EH (cell line): ENCODE measurements around the gene KLK13.

Experiments used
- DNase-seq: peaks from one replicate; pipeline ENCODE4 v3.0.0-alpha.2; 2015; ENCODE audit warnings: low read depth

The KLK13 gene, protein sequence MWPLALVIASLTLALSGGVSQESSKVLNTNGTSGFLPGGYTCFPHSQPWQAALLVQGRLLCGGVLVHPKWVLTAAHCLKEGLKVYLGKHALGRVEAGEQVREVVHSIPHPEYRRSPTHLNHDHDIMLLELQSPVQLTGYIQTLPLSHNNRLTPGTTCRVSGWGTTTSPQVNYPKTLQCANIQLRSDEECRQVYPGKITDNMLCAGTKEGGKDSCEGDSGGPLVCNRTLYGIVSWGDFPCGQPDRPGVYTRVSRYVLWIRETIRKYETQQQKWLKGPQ

DNA sequence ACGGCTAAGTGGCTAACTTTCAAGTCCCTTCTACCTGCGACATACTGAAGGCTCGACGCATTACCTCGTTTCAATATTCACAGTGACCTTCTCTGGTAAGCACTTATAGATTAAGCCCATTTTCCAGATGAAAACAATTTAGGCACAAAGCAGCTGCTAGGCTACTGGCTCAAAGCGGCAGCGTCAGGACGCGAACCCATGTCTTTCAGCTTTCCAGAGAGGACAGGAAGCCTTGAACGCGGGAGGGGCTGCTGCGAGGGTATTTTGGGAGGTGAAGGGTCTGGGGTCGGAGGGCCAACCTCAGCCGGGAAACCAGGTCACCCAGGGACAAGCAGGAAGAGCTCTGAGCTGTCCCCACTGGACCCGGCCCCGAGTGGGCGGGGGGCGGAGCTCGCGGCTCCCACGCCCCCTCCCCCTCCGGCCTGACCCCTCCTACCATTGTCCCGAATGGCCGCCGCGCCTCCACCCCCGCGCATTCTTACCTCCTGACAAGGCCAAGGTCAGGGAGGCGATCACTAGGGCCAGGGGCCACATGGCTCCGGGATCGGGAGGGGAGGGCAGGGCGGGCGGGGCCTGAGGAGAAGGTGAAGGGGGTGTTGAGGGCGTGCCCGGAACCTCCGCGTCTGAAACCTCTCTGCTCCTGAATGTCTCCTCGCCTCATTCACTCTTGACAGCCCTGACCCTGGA is at the start of gene KLK13:
TSS of gene KLK13 (minus strand) at position 559 of the 687 bp plus-strand sequence. CDS start at position 534, 25 bp downstream.
- no peak for DNase-seq

GRCh38 chr19:51114087-51114729 is 49.3 kb upstream of the KLK13 start:
- DNase-seq: no peak

DNA sequence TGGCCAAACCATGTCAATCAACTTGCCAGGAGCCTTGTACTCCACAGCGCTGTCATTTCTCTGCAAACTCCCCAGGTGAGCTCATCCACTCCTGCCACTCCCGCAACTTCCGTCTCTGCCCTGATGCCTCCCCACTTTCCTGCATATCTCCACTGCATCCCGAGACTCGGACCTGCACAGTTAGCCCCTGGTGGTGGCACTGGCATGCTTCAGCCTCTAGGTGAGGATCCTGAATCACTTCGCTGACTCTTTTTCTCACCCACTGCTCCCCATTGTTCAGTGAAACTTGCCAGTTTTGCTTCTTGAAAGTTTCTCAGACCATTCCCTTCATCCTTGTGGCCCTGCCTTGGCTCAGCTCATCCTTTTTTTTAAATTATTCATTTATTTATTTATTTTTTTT is 46.7 kb upstream of the KLK13 start:
- DNase-seq: no peak

DNA sequence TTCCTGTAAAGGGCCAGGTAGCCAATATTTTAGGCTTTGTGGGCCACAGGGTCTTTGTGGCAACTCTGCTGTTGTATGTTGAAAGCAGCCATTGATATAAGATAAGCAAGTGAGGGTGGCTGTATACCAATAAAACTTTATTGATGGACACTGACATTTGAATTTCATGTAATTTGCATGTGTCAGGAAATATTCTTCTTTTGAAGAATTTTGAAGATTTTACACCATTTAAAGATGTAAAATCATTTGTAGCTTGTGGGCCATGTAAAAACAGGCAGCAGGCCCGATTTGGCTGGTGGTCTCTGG is 45.7 kb upstream of the KLK13 start:
- DNase-seq: no peak

DNA sequence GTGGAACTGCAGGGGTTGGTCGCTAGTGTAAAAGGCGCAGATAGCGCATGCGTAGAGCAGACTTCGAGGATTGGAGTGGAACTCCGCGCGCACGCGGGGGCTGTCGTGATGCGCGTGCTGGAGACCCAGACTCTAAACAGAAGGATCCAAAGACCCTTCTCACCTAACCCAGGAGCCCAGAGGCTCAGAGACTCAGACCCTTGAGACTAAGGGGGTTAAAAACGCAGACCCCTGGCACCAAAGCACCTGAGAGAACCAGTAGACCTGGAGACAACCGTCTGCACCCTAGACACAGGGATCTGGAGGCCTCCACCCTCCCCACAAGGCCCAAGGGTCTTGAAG is 43.9 kb upstream of the KLK13 start:
- no peak for DNase-seq

DNA sequence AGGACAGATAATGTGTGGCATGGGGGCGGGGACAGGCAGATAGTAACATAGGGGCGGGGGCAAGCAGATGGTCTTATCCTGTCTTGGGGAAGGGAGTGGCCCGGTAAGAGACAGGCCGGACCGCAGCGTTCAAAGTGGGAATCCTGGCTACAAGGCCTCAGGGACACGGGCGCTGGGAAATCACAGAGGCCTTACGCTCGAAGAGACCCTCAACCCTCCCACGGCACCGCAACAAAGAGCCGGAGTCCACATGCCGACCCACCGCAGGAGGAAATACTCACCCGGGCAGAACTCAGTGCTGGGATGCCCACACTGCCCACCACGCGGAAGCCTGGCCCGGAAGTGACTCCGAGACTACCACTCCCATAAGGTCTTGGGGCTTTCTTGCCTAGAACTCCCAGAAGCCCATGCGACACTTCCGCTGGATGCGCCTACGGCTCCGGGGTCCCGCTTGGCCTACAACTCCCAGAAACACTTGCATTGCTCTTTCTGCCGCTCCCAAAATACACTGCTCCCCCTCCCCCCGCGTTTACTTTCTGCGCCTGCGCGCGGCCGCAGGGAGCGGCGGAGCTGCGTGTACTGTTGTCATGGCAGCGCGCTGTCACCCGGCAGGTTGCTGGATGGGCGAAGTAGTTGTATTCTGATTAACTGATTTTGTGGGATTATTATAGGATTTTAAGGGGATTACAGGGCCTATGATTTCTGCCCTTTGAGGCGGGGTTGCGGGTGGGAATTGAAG is 43.3 kb upstream of the KLK13 start, which contains the start of gene CTU1:
TSS of gene CTU1 (minus strand) at position 344 of the 739 bp plus-strand sequence. CDS start 3,840 bp downstream, outside the sequence.
- peak; percentile 99 for DNase-seq

GRCh38 chr19:51107406-51108065 is 42.6 kb upstream of the KLK13 start:
- DNase-seq: peak; percentile 52

- no peak for DNase-seq
These were observed 39.0 kb upstream of the KLK13 start for GRCh38 chr19:51103926-51104341.

DNA sequence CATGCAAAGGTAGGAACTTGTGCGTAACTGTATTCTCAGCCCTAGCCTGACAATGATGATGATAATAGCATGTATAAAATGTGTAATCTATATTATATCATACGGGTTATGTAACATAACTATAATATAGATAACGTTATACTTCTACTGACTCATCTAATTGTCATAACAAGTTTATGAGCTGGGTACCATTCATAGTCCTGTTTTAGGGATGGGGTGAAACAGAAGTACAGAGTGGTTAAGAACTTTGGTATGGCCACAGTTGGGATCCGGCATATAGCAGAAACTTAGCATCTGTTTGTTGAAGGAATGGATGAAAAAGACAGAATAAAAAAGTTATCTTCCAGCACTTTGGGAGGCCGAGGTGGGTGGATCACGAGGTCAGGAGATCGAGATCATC is 38.1 kb upstream of the KLK13 start:
- no peak for DNase-seq

DNA sequence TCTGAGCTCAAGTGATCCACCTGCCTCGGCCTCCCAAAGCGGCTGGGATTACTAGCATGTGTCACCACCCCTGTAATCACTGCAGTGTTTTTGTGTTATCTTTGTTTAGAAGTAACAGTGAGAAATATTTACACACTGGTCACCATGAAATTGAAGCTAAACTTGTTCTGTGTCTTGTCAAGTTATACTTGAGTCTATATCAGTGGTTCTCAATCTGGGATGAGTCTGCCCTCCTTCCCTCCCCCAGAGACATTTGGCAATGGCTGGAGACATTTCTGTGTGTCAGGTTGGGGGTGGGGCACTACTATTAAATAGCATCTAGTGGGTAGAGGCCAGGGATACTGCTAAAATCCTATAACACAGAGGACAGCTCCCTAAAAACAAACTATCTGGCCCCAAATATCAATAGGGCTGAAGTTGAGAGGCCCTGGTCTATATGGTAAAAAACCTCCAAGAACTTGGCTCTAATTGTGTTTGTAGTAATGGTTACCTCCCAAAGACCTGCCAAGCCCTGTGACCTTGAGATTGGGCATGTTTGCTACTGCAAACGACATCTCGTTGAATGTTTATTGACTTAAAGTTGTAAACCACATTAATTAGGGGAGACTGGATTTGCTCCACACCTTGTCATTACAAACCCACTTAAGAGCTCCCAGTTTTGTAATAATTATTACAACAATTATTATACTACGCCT is 36.4 kb upstream of the KLK13 start:
- DNase-seq: peak; percentile 16

DNA sequence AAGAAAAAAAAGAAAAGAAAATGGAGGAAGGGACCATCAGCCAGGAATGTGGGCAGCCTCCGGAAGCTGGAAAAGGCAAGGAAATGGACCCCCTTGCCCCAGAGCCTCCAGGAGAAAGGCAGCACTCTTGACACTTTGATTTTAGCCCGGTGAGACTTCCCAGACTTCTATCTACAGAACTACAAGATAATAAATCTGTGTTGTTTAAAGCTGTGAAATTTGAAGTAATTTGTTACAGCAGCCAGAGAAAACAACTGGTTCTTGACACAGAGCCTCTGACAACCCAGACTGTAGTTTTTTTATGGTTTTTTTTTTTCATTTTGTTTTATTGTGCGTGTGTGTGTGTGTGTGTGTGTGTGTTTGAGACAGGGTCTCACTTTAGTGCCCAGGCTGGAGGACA is 35.7 kb upstream of the KLK13 start:
- DNase-seq: no peak

DNA sequence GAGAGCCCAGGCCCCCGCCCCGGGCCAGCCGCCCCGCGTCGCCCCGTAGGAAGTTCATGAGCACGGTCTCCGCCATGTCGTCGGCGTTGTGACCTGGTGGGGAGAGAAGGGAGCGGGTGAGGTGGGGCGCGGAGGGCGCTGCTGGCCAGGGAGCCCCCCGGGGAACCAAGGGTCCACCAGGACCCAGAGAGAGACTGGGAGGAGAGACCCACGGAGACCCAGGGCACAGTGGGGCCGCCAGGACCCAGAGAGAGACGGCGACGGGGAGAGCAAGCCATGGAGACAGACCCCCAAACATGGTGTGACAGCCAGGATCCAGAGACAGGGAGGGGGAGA is 34.1 kb upstream of the KLK13 start:
- no peak for DNase-seq

DNA sequence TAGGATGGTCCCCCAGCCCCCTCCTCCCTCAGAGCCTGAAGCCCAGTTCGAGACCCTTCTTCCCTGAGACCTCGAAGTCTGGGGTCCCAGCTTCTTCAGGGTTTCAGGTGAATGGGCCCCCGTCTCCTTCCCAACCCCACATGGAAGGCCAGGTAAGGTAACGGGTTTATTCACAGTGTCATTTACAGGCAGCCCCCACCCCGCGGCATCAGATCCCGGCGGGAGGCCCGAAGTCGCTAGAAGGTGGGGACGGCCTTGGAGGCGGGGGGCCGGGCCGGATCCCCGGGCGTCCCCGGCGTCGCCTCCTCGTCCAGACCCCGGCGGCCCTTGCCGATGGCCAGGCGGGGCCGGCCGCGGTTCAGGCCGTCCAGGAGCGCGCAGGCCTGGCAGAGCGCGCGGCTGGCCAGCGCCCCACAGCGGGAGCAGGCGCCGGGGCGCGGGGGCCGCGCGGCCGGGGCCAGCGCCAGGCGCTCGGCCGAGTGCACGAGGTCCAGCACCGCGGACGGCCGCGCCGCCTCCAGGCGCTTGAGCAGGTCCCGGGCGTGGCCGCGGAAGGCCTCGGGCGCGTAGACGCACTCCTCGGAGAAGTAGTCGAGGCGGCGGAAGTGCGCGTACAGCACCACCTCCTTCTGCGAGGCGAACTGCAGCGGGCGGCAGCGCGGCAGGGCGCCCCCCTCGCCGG is 33.6 kb upstream of the KLK13 start:
- DNase-seq: no peak

DNA sequence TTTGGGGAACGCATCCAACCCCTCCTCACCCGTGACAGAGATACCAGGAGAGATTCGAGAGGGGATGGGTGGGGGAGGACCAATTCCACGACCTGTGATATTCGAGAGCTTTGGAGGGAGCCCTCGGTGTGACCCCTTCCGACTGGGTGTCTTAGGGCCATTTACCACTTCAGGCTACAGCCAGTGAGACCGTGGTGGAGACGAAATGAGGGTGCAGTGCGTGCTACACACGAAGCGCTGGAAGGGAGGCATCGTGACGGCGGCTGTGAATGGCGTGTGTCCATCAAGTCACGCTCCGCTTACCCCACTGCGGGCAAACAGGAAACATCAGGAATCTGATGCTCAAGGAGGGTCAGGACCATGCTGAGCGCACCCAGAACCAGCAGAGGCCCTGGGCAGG is 32.9 kb upstream of the KLK13 start:
- DNase-seq: no peak

DNA sequence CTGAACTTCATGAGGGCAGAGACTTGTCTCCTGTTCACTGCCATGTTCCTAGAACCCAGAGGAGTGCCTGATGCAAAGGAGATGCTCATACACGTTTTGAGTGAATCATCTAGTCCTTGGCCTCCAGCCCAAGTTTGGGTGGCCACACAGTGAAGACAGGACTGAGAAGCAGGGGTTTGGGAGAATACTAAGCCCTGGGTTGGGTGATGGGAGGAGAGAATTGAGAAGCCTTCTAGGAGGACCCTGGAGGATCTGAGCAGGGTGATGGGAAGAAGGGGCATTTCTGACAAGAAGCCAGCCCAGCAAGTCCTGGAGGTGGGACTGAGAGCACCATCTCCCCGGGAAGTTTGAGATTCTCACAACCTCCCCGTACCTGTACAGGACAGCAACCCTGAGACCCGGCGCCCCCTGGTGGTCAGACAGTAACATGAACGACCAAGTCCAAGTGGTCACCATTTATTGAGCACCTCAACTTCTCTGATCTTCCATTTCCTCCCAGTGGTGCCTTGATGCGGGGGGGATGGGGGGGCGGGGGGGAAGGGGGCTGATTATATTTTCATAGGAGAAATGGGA is 32.4 kb upstream of the KLK13 start:
- peak; percentile 64 for DNase-seq

DNA sequence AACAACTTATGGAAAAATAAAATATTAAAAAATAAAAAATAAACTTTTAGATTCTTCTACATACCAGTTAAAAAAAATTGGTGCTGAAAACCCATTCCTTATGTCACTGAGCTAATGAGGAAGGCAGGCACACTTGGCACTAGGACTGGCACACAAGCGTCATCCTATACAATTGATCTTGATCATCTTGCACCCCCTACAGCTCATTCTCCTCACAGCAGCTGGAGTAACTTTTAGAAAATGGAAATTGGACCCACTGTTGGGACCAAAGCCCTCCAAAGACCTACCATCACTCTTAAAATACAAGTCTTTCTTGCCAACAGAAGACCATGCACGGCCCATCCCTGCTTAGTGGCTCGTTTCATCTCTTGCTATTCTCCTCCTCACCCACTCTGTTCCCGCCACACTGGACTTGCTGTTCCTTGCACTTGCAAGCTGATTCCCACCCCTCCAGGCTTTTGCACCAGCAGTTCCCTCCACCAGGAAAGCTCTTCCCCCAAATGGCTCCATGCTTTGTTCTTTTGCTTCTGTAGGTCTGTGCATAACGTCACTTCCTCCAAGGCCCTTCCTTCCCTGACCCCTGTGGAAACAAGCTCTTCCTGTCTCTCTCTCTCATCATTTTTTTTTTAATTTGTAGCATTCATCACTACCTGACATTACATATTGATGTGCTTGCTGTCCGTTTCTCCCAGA is 31.7 kb upstream of the KLK13 start:
- no peak for DNase-seq

- DNase-seq: peak; percentile 18
These were observed 29.9 kb upstream of the KLK13 start for GRCh38 chr19:51094696-51095279.

DNA sequence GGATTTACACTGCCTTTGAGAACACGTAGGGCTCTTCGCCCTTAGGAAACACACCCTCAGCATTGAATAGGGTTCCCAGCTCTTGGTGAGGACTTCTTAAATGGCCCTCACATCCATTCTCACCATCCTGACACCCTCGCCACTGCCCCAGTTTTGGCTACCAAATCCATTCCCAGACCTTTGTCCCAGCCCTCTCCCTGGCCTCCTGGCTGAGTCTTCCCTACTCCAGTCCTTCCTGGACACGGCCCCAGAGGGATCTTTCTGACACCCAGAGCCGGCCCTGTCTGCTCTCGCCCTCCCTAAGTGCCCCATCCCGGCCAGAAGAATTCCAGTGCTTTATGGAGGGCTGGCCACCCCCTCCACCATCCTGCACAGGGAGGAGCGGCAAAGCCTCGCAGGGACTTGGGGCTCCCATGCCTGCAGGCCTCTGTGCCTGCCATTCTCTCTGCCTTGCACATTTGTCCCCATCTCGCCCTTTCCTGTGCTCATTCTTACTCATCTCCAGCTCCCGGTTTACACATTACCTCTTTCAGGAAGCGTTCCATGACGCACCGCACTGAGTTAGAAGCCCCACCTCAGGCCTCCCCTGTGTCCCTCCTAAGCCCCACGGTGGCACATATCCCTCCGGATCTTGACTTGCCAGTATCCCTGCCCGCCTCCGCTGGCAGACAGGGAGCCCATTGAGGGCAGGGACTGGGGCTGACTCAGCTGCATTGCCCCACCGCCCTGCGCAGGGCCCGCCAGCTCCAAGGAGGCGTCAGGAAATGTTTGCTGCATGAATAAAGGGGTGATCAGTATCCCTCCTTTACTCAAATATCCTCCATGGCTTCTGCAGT is 28.8 kb upstream of the KLK13 start:
- DNase-seq: no peak

DNA sequence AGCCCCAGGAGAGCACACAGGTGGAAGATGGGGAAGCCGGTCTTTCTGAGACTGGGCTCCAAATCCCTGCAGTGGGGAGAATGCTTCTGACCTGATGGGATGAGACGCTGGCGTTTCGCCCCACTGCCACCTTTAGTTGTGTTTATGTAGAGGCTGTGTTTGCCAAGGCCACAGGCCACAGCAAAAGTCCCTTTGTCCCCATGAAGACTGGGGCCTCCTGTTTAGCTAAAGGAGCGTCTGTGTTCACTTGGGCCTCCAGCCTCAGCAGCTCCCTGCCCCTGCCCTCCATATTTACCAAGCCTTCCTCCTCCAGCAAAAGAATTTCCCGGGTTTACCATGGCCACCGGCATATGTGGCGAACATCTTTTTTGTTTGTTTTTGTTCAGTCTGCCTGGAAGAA is 28.2 kb upstream of the KLK13 start:
- DNase-seq: no peak
